Measurements from ENCODE around the gene SELENOV.

Gene SELENOV

GRCh38 chr19:39467941-39468340 is 47.0 kb upstream of the SELENOV start:
- no peak for ATAC-seq

GRCh38 chr19:39469036-39469435 is 45.9 kb upstream of the SELENOV start:
- TF ChIP-seq ARNTL (CRISPR knock-in tag; IDR thresholded peaks at IDR 0.05; ENCODE audit: borderline replicate concordance, low read depth) (no peak), OSR1 (CRISPR knock-in tag; IDR thresholded peaks at IDR 0.05) (no peak), ZFP3 (CRISPR knock-in tag; IDR thresholded peaks at IDR 0.05) (no peak), PPARA (CRISPR knock-in tag; IDR thresholded peaks at IDR 0.05; ENCODE audit: borderline replicate concordance) (no peak), ZNF8 (CRISPR knock-in tag; IDR thresholded peaks at IDR 0.05) (no peak), TSHZ2 (CRISPR knock-in tag; IDR thresholded peaks at IDR 0.05) (no peak), ZFP30 (CRISPR knock-in tag; IDR thresholded peaks at IDR 0.05) (no peak), CSDC2 (CRISPR knock-in tag; IDR thresholded peaks at IDR 0.05) (no peak), POU6F1 (CRISPR knock-in tag; IDR thresholded peaks at IDR 0.05; ENCODE audit: borderline replicate concordance, low read depth) (no peak), CSRNP3 (CRISPR knock-in tag; IDR thresholded peaks at IDR 0.05) (no peak), ESRRG (CRISPR knock-in tag; IDR thresholded peaks at IDR 0.05) (no peak)
- ATAC-seq, result no peak

More at GRCh38 chr19:39467941-39468340, 47.0 kb upstream of the SELENOV start:
- no peak for TF ChIP-seq ESRRG (CRISPR knock-in tag; IDR thresholded peaks at IDR 0.05)
- no peak for TF ChIP-seq ZNF8 (CRISPR knock-in tag; IDR thresholded peaks at IDR 0.05)
- TF ChIP-seq RARB (CRISPR knock-in tag; IDR thresholded peaks at IDR 0.05), result no peak
- TF ChIP-seq CSRNP3 (CRISPR knock-in tag; IDR thresholded peaks at IDR 0.05), result no peak
- no peak for TF ChIP-seq GLIS3 (CRISPR knock-in tag; IDR thresholded peaks at IDR 0.05)
- no peak for TF ChIP-seq PATZ1 (CRISPR knock-in tag; IDR thresholded peaks at IDR 0.05; ENCODE audit: borderline replicate concordance)
- no peak for TF ChIP-seq CSDC2 (CRISPR knock-in tag; IDR thresholded peaks at IDR 0.05)
- TF ChIP-seq ARNTL (CRISPR knock-in tag; IDR thresholded peaks at IDR 0.05; ENCODE audit: borderline replicate concordance, low read depth), result no peak
- TF ChIP-seq POU6F1 (CRISPR knock-in tag; IDR thresholded peaks at IDR 0.05; ENCODE audit: borderline replicate concordance, low read depth), result no peak
- no peak for TF ChIP-seq ZFP3 (CRISPR knock-in tag; IDR thresholded peaks at IDR 0.05)
- TF ChIP-seq ZFP30 (CRISPR knock-in tag; IDR thresholded peaks at IDR 0.05), result no peak
- no peak for TF ChIP-seq ISL1 (CRISPR knock-in tag; IDR thresholded peaks at IDR 0.05)
- no peak for TF ChIP-seq TOX (CRISPR knock-in tag; IDR thresholded peaks at IDR 0.05; ENCODE audit: borderline replicate concordance)
- TF ChIP-seq TCF4 (CRISPR knock-in tag; IDR thresholded peaks at IDR 0.05; ENCODE audit: borderline replicate concordance), result no peak
- TF ChIP-seq SNAI2 (CRISPR knock-in tag; IDR thresholded peaks at IDR 0.05), result no peak

GRCh38 chr19:39469567-39469966 is 45.4 kb upstream of the SELENOV start:
- ATAC-seq, result no peak
- TF ChIP-seq OSR1 (CRISPR knock-in tag; IDR thresholded peaks at IDR 0.05) (no peak), POU6F1 (CRISPR knock-in tag; IDR thresholded peaks at IDR 0.05; ENCODE audit: borderline replicate concordance, low read depth) (no peak), CSDC2 (CRISPR knock-in tag; IDR thresholded peaks at IDR 0.05) (no peak), ZNF70 (CRISPR knock-in tag; IDR thresholded peaks at IDR 0.05) (no peak), ARNTL (CRISPR knock-in tag; IDR thresholded peaks at IDR 0.05; ENCODE audit: borderline replicate concordance, low read depth) (no peak), TOX (CRISPR knock-in tag; IDR thresholded peaks at IDR 0.05; ENCODE audit: borderline replicate concordance) (no peak), PATZ1 (CRISPR knock-in tag; IDR thresholded peaks at IDR 0.05; ENCODE audit: borderline replicate concordance) (no peak), ESRRG (CRISPR knock-in tag; IDR thresholded peaks at IDR 0.05) (no peak)
